ENCODE data around the gene HDGFL2. TPM values are rescaled to one million over a fixed set of nuclear protein-coding genes. Genes with fewer than 3 reads are reported as not detected.

The HDGFL2 gene
- 31.9 TPM for polyA plus RNA-seq

- H3K4me1 Mint-ChIP-seq = peaks cover 0 to 11% (median 1%) of the 10 kb centered on the region in 3 donors
- H3K9me3 Mint-ChIP-seq = no peaks in the 10 kb centered on the region
- peaks cover under 1% of the 10 kb centered on the region for H3K36me3 Mint-ChIP-seq
- H3K27me3 Mint-ChIP-seq = no peaks in the 10 kb centered on the region
- H3K4me3 Mint-ChIP-seq = peak within 1 kb of the TSS; percentile 41 to 92 (median 80)
- H3K27ac Mint-ChIP-seq = no peak within 1 kb of the TSS
Observed at GRCh38 chr19:4472174-4472974, at the start of gene HDGFL2. Gene HDGFL2 (plus strand): TSS chr19:4472297. CDS start chr19:4472351, 54 bp downstream.

- H3K27me3 Mint-ChIP-seq = no peaks in the 10 kb centered on the region
- H3K36me3 Mint-ChIP-seq = peaks cover 5% of the 10 kb centered on the region
- H3K9me3 Mint-ChIP-seq = no peaks in the 10 kb centered on the region
- peak overlapping the region in 1 of 3 donors; percentile 47 for H3K27ac Mint-ChIP-seq
- H3K4me1 Mint-ChIP-seq = peaks cover 0 to 6% (median 0%) of the 10 kb centered on the region in 3 donors
- no peak overlapping the region for H3K4me3 Mint-ChIP-seq
Observed at GRCh38 chr19:4423416-4424126, 48.5 kb upstream of the HDGFL2 start.

- Mint-ChIP-seq H3K36me3 (peaks cover 7% of the 10 kb centered on the region), H3K4me3 (peak overlapping the region in 1 of 4 donors; percentile 24), H3K27me3 (no peaks in the 10 kb centered on the region), H3K27ac (no peak overlapping the region), H3K4me1 (peaks cover 0 to 14% (median 6%) of the 10 kb centered on the region in 3 donors), H3K9me3 (no peaks in the 10 kb centered on the region)
Observed at GRCh38 chr19:4425537-4425936, 46.6 kb upstream of the HDGFL2 start.

- Mint-ChIP-seq H3K4me1 (peaks cover 7 to 26% (median 25%) of the 10 kb centered on the region in 3 donors), H3K27ac (peak overlapping the region in 1 of 3 donors; percentile 75), H3K36me3 (peaks cover 5% of the 10 kb centered on the region), H3K4me3 (no peak overlapping the region), H3K9me3 (no peaks in the 10 kb centered on the region), H3K27me3 (peaks cover 2% of the 10 kb centered on the region)
Observed at GRCh38 chr19:4428326-4428975, 43.6 kb upstream of the HDGFL2 start.

GRCh38 chr19:4429256-4429655 is 42.8 kb upstream of the HDGFL2 start:
- peaks cover 2% of the 10 kb centered on the region for H3K27me3 Mint-ChIP-seq
- H3K4me1 Mint-ChIP-seq = peaks cover 7 to 25% (median 22%) of the 10 kb centered on the region in 3 donors
- no peak overlapping the region for H3K27ac Mint-ChIP-seq
- no peaks in the 10 kb centered on the region for H3K9me3 Mint-ChIP-seq
- no peak overlapping the region for H3K4me3 Mint-ChIP-seq
- H3K36me3 Mint-ChIP-seq = peaks cover 3% of the 10 kb centered on the region

GRCh38 chr19:4429771-4430171 is 42.3 kb upstream of the HDGFL2 start:
- Mint-ChIP-seq H3K4me3 (no peak overlapping the region), H3K27me3 (peaks cover 2% of the 10 kb centered on the region), H3K36me3 (peaks cover 5% of the 10 kb centered on the region), H3K4me1 (peaks cover 7 to 25% (median 23%) of the 10 kb centered on the region in 3 donors), H3K9me3 (no peaks in the 10 kb centered on the region), H3K27ac (peak overlapping the region; percentile 63 to 89 (median 82))

GRCh38 chr19:4430760-4431159 is 41.3 kb upstream of the HDGFL2 start:
- peak overlapping the region; percentile 82 to 89 (median 88) for H3K27ac Mint-ChIP-seq
- peaks cover 5% of the 10 kb centered on the region for H3K36me3 Mint-ChIP-seq
- H3K4me3 Mint-ChIP-seq = peak overlapping the region; percentile 12 to 85 (median 59)
- peaks cover 2% of the 10 kb centered on the region for H3K27me3 Mint-ChIP-seq
- peaks cover 7 to 25% (median 23%) of the 10 kb centered on the region in 3 donors for H3K4me1 Mint-ChIP-seq
- H3K9me3 Mint-ChIP-seq = no peaks in the 10 kb centered on the region

GRCh38 chr19:4431296-4431695 is 40.8 kb upstream of the HDGFL2 start:
- H3K36me3 Mint-ChIP-seq = peaks cover 5% of the 10 kb centered on the region
- peaks cover 2% of the 10 kb centered on the region for H3K27me3 Mint-ChIP-seq
- H3K4me3 Mint-ChIP-seq = peak overlapping the region; percentile 77 to 96 (median 84)
- H3K27ac Mint-ChIP-seq = peak overlapping the region; percentile 82 to 98 (median 88)
- no peaks in the 10 kb centered on the region for H3K9me3 Mint-ChIP-seq
- H3K4me1 Mint-ChIP-seq = peaks cover 7 to 25% (median 23%) of the 10 kb centered on the region in 3 donors

- Mint-ChIP-seq H3K4me1 (peaks cover 7 to 25% (median 23%) of the 10 kb centered on the region in 3 donors), H3K9me3 (no peaks in the 10 kb centered on the region), H3K27me3 (peaks cover 2% of the 10 kb centered on the region), H3K27ac (peak overlapping the region; percentile 82 to 98 (median 88)), H3K4me3 (peak overlapping the region; percentile 77 to 96 (median 84)), H3K36me3 (peaks cover 5% of the 10 kb centered on the region)
Observed at GRCh38 chr19:4431808-4432674, 40.1 kb upstream of the HDGFL2 start.

GRCh38 chr19:4432918-4433506 is 39.1 kb upstream of the HDGFL2 start:
- H3K27ac Mint-ChIP-seq = no peak overlapping the region
- peaks cover 2% of the 10 kb centered on the region for H3K27me3 Mint-ChIP-seq
- H3K36me3 Mint-ChIP-seq = peaks cover 7% of the 10 kb centered on the region
- H3K9me3 Mint-ChIP-seq = no peaks in the 10 kb centered on the region
- H3K4me1 Mint-ChIP-seq = peaks cover 7 to 25% (median 23%) of the 10 kb centered on the region in 3 donors
- H3K4me3 Mint-ChIP-seq = peak overlapping the region in 3 of 4 donors; percentile 30 to 96 (median 92)

GRCh38 chr19:4434391-4434790 is 37.7 kb upstream of the HDGFL2 start:
- peaks cover 11% of the 10 kb centered on the region for H3K36me3 Mint-ChIP-seq
- H3K4me3 Mint-ChIP-seq = no peak overlapping the region
- H3K27me3 Mint-ChIP-seq = peaks cover 2% of the 10 kb centered on the region
- no peak overlapping the region for H3K27ac Mint-ChIP-seq
- H3K4me1 Mint-ChIP-seq = peaks cover 7 to 25% (median 23%) of the 10 kb centered on the region in 3 donors
- no peaks in the 10 kb centered on the region for H3K9me3 Mint-ChIP-seq

- H3K4me1 Mint-ChIP-seq = peaks cover 7 to 15% (median 13%) of the 10 kb centered on the region in 3 donors
- no peaks in the 10 kb centered on the region for H3K9me3 Mint-ChIP-seq
- H3K27ac Mint-ChIP-seq = no peak overlapping the region
- peaks cover 2% of the 10 kb centered on the region for H3K27me3 Mint-ChIP-seq
- H3K36me3 Mint-ChIP-seq = peaks cover 9% of the 10 kb centered on the region
- H3K4me3 Mint-ChIP-seq = no peak overlapping the region
Observed at GRCh38 chr19:4436231-4436630, 35.9 kb upstream of the HDGFL2 start.

- Mint-ChIP-seq H3K9me3 (no peaks in the 10 kb centered on the region), H3K27me3 (no peaks in the 10 kb centered on the region), H3K4me3 (no peak overlapping the region), H3K36me3 (peaks cover 9% of the 10 kb centered on the region), H3K27ac (no peak overlapping the region), H3K4me1 (peaks cover under 1 to 10% (median 9%) of the 10 kb centered on the region in 3 donors)
Observed at GRCh38 chr19:4437103-4437502, 35.0 kb upstream of the HDGFL2 start.

- H3K27me3 Mint-ChIP-seq = no peaks in the 10 kb centered on the region
- no peaks in the 10 kb centered on the region for H3K9me3 Mint-ChIP-seq
- peaks cover 9% of the 10 kb centered on the region for H3K36me3 Mint-ChIP-seq
- no peak overlapping the region for H3K27ac Mint-ChIP-seq
- peaks cover 0 to 15% (median 12%) of the 10 kb centered on the region in 3 donors for H3K4me1 Mint-ChIP-seq
- H3K4me3 Mint-ChIP-seq = no peak overlapping the region
Observed at GRCh38 chr19:4439243-4439642, 32.9 kb upstream of the HDGFL2 start.

Data from IgD-negative memory B cell (primary cell).